NCI-H1436 (cell line): ENCODE measurements around the gene DCBLD1.

Experiments used
- DNase-seq: peaks from one replicate; lab custom pipeline; 2025; lab: John Stamatoyannopoulos, UW

The DCBLD1 gene

GRCh38 chr6:117472667-117473066, 9.8 kb upstream of the DCBLD1 start:
- no peak for DNase-seq

- no peak for DNase-seq
Observed at GRCh38 chr6:117473401-117473800, 9.1 kb upstream of the DCBLD1 start.

- no peak for DNase-seq
Observed at GRCh38 chr6:117477988-117478852, 4.3 kb upstream of the DCBLD1 start.

GRCh38 chr6:117478853-117479231, 3.6 kb upstream of the DCBLD1 start:
- DNase-seq: no peak

GRCh38 chr6:117480651-117481050, 1.8 kb upstream of the DCBLD1 start:
- DNase-seq: no peak

GRCh38 chr6:117481278-117481925, 1.1 kb upstream of the DCBLD1 start:
- no peak for DNase-seq

- no peak for DNase-seq
Observed at GRCh38 chr6:117481926-117482239, 591 bp upstream of the DCBLD1 start.

GRCh38 chr6:117483004-117483644, 650 bp downstream of the DCBLD1 start:
- no peak for DNase-seq

GRCh38 chr6:117483645-117484016, 1.2 kb downstream of the DCBLD1 start:
- DNase-seq: no peak

- no peak for DNase-seq
Observed at GRCh38 chr6:117484052-117484646, 1.7 kb downstream of the DCBLD1 start.

- DNase-seq: no peak
Observed at GRCh38 chr6:117485433-117485832, 3.0 kb downstream of the DCBLD1 start.

GRCh38 chr6:117487821-117488220, 5.3 kb downstream of the DCBLD1 start:
- DNase-seq: no peak

- DNase-seq: no peak
Observed at GRCh38 chr6:117489003-117489402, 6.5 kb downstream of the DCBLD1 start.

- no peak for DNase-seq
Observed at GRCh38 chr6:117491916-117492315, 9.4 kb downstream of the DCBLD1 start.

- no peak for DNase-seq
Observed at GRCh38 chr6:117493470-117493869, 11.0 kb downstream of the DCBLD1 start.

- DNase-seq: no peak
Observed at GRCh38 chr6:117494283-117494682, 11.8 kb downstream of the DCBLD1 start.

GRCh38 chr6:117494694-117495318, 12.3 kb downstream of the DCBLD1 start:
- DNase-seq: no peak

GRCh38 chr6:117495425-117495824, 13.0 kb downstream of the DCBLD1 start:
- no peak for DNase-seq

- DNase-seq: no peak
Observed at GRCh38 chr6:117495869-117496268, 13.4 kb downstream of the DCBLD1 start.

GRCh38 chr6:117496383-117496990, 14.0 kb downstream of the DCBLD1 start:
- DNase-seq: no peak

GRCh38 chr6:117497237-117497636, 14.8 kb downstream of the DCBLD1 start:
- no peak for DNase-seq

GRCh38 chr6:117498159-117498558, 15.7 kb downstream of the DCBLD1 start:
- DNase-seq: no peak
